GM23338 (cell line): ENCODE results near the gene CCNK. TPM values are rescaled to one million over a fixed set of nuclear protein-coding genes. Genes with fewer than 3 reads are reported as not detected.

Source experiments
- ATAC-seq: fragments of 200-7000 bp; cut with Tn5 transposase; 3 replicates; pipeline ENCODE4 v1.9.1; 2020
- DNase-seq: peaks from one replicate; pipeline ENCODE4 v3.0.0-alpha.2; 2015; ENCODE audit warnings: low spot score
- H2AFZ ChIP-seq: fragments of 200-600 bp; sonication (generic); 2 replicates; pipeline ENCODE4 v1.8.0; 2016; ENCODE audit warnings: antibody characterized with exemption, mild to moderate bottlenecking, moderate library complexity
- H3F3A ChIP-seq: fragments of 200-600 bp; sonication (generic); replicated peaks from 2 replicates; pipeline ENCODE4 v1.8.0; 2017; ENCODE audit warnings: antibody characterized with exemption, mixed run types, low read depth
- H3K27ac ChIP-seq: fragments of 200-600 bp; sonication (generic); 2 replicates; pipeline ENCODE4 v1.6.1; 2016; ENCODE audit warnings: low read depth
- H3K27me3 ChIP-seq: fragments of 200-600 bp; sonication (generic); 2 replicates; pipeline ENCODE4 v1.8.0; 2016; ENCODE audit warnings: mild to moderate bottlenecking, mixed run types, moderate library complexity; ENCODE audit not compliant: insufficient read depth
- H3K36me3 ChIP-seq: fragments of 200-600 bp; sonication (generic); 2 replicates; pipeline ENCODE4 v1.8.0; 2016; ENCODE audit warnings: mild to moderate bottlenecking; ENCODE audit not compliant: insufficient read depth
- H3K4me1 ChIP-seq: fragments of 200-600 bp; sonication (generic); 2 replicates; pipeline ENCODE4 v1.8.0; 2016; ENCODE audit warnings: mild to moderate bottlenecking, moderate library complexity; ENCODE audit not compliant: insufficient read depth
- H3K4me2 ChIP-seq: fragments of 200-600 bp; sonication (generic); 2 replicates; pipeline ENCODE4 v1.7.1; 2017; ENCODE audit warnings: mixed run types
- H3K4me3 ChIP-seq: fragments of 200-600 bp; sonication (generic); 2 replicates; pipeline ENCODE4 v1.6.1; 2016; ENCODE audit warnings: mixed run types
- H3K79me2 ChIP-seq: fragments of 200-600 bp; sonication (generic); replicated peaks from 2 replicates; pipeline ENCODE4 v1.8.0; 2017; ENCODE audit warnings: mild to moderate bottlenecking; ENCODE audit not compliant: insufficient read depth
- H3K9me2 ChIP-seq: fragments of 200-600 bp; sonication (generic); 2 replicates; pipeline ENCODE4 v1.8.0; 2017; ENCODE audit not compliant: insufficient read depth
- H4K20me1 ChIP-seq: fragments of 200-600 bp; sonication (generic); replicated peaks from 2 replicates; pipeline ENCODE4 v1.8.0; 2017; ENCODE audit warnings: mild to moderate bottlenecking; ENCODE audit not compliant: insufficient read depth
- H3K27ac Mint-ChIP-seq: 2 replicates; pipeline ENCODE4 v1.8.0; 2020; ENCODE audit warnings: inconsistent platforms, mild to moderate bottlenecking, moderate library complexity, mixed read lengths
- H3K27me3 Mint-ChIP-seq: 3 replicates; pipeline ENCODE4 v1.8.0; 2022; ENCODE audit warnings: low read depth, mild to moderate bottlenecking, moderate library complexity, mixed read lengths, inconsistent platforms; ENCODE audit not compliant: insufficient read depth, poor library complexity
- H3K36me3 Mint-ChIP-seq: 3 replicates; pipeline ENCODE4 v1.8.0; 2021; ENCODE audit warnings: low read depth, mild to moderate bottlenecking, inconsistent platforms, moderate library complexity, mixed read lengths
- H3K4me1 Mint-ChIP-seq: 3 replicates; pipeline ENCODE4 v1.8.0; 2020; ENCODE audit warnings: mild to moderate bottlenecking, inconsistent platforms, mixed read lengths
- H3K4me3 Mint-ChIP-seq: 3 replicates; pipeline ENCODE4 v1.8.0; 2021; ENCODE audit warnings: moderate library complexity, mild to moderate bottlenecking, inconsistent platforms, mixed read lengths
- H3K9me3 Mint-ChIP-seq: 3 replicates; pipeline ENCODE4 v1.8.0; 2020; ENCODE audit warnings: moderate library complexity, mild to moderate bottlenecking, inconsistent platforms, mixed read lengths
- CREB1 ChIP-seq: fragments of 250-450 bp; sonication (Bioruptor Pico); IDR thresholded peaks from 2 replicates; pipeline ENCODE4 v1.5.0; 2020; ENCODE audit warnings: low read depth, mild to moderate bottlenecking, moderate library complexity
- EZH2 ChIP-seq: fragments of 200-600 bp; sonication (generic); IDR thresholded peaks from one replicate; pipeline ENCODE4 v1.8.0; 2017; ENCODE audit warnings: antibody characterized with exemption, mild to moderate bottlenecking, low read depth; ENCODE audit not compliant: unreplicated experiment
- EZH2phosphoT487 ChIP-seq: fragments of 200-600 bp; sonication (generic); IDR thresholded peaks from one replicate; pipeline ENCODE4 v1.8.1; 2018; ENCODE audit warnings: antibody characterized with exemption; ENCODE audit not compliant: unreplicated experiment
- JUNB ChIP-seq: IDR thresholded peaks from one replicate; pipeline ENCODE4 v1.6.1; 2016; ENCODE audit warnings: antibody characterized with exemption; ENCODE audit not compliant: unreplicated experiment
- NANOG ChIP-seq: IDR thresholded peaks from 2 replicates; pipeline ENCODE4 v1.6.1; 2016; ENCODE audit warnings: antibody characterized with exemption, borderline replicate concordance
- POLR2AphosphoS5 ChIP-seq: IDR thresholded peaks from 2 replicates; pipeline ENCODE4 v1.6.1; 2016; ENCODE audit warnings: antibody characterized with exemption, low read depth
- REST ChIP-seq: IDR thresholded peaks from one replicate; pipeline ENCODE4 v1.6.1; 2018; ENCODE audit warnings: antibody characterized with exemption; ENCODE audit not compliant: unreplicated experiment
- ZNF114 ChIP-seq: fragments of 250-450 bp; sonication (Bioruptor Pico); IDR thresholded peaks from 2 replicates; pipeline ENCODE4 v1.5.0; 2020; ENCODE audit warnings: mild to moderate bottlenecking, moderate library complexity
- ZNF331 ChIP-seq: fragments of 250-450 bp; sonication (Bioruptor Pico); IDR thresholded peaks from 2 replicates; pipeline ENCODE4 v1.5.0; 2020; ENCODE audit warnings: low read depth, mild to moderate bottlenecking, moderate library complexity
- polyA plus RNA-seq: library from polyadenylated mRNA; unstranded; fragments of >200 nt; fragmentation: Nextera tagmentation; extraction: Ambion mirVana; gene quantifications from 2 replicates; pipeline ENCODE4 v1.2.1, GENCODE V29; 2016
- total RNA-seq: library from RNA; depleted of rRNA; stranded (reverse); fragments of >200 nt; shearing (Covaris generic); gene quantifications from 2 replicates; pipeline ENCODE4 v1.2.3, GENCODE V29; 2014
- TF ChIP-seq, protein P1 (sequence below), 2 experiments: fragments of 200-600 bp in 1 of 2; sonication (generic) in 1 of 2; conservative IDR thresholded peaks; 2 replicates each; pipeline versions ENCODE4 v1.5.1 to v1.6.1; 2016 to 2017; ENCODE audit warnings: antibody characterized with exemption in 2 of 2, low read depth in 2 of 2, mild to moderate bottlenecking in 2 of 2, moderate library complexity in 1 of 2

The CCNK gene
- total and polyA plus RNA-seq, 2 experiments from 2014 or later: 54.0 to 60.6 TPM

DNA sequence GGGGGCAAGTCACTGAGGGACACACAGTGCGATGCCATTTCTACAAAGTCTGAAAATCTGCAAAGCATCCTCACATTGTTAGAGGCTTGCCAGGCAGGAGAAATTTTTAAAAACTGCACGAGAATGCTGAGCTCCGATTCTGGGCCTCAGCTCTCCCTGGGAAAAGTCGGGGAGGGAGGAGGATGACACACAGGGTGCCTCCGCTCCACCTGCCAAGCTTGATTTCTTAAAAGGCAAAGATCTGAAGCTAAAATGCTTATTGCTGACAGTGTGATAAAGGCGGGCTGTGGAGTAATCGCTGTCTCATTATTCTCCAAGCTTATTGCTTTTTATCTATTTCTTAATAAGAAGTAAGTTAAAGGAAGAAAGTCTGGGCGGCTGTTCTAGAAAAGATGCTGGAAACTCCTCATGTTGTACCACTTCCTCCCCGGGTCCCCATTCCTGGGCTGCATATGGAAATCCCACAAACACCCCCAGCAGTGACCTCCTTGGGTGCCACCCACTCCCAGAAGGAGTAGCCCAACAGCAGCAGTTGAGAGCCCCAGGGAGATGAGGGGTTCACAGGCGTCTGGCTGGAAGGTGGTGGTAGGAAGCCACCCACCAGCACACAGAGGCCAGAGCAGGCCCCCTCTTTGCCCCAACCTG lies 67.8 kb downstream of the CCNK start (continued):
- TF ChIP-seq REST (no peak), EZH2phosphoT487 (no peak), EZH2 (no peak), ZNF331 (CRISPR knock-in tag) (no peak), POLR2AphosphoS5 (no peak), ZNF114 (CRISPR knock-in tag) (no peak), NANOG (no peak), JUNB (no peak), CREB1 (CRISPR knock-in tag) (no peak)

- Histone ChIP-seq H4K20me1 (peaks cover 27% of the 10 kb centered on the region), H3K4me1 (peaks cover 29% of the 10 kb centered on the region), H3K4me2 (no peak overlapping the region), H3K27me3 (no peaks in the 10 kb centered on the region), H3K27ac (no peak overlapping the region), H3K79me2 (peaks cover 54% of the 10 kb centered on the region), H3K4me3 (no peak overlapping the region), H2AFZ (no peak overlapping the region), H3F3A (no peaks in the 10 kb centered on the region), H3K9me2 (no peaks in the 10 kb centered on the region), H3K36me3 (no peaks in the 10 kb centered on the region)
- Mint-ChIP-seq H3K27me3 (peaks cover 13% of the 10 kb centered on the region), H3K27ac (no peak overlapping the region), H3K4me3 (no peak overlapping the region), H3K9me3 (no peaks in the 10 kb centered on the region), H3K36me3 (no peaks in the 10 kb centered on the region), H3K4me1 (peaks cover 58% of the 10 kb centered on the region)
- DNase-seq: no peak
- ATAC-seq: no peak
- TF ChIP-seq EZH2phosphoT487 (no peak), CREB1 (CRISPR knock-in tag) (no peak), EZH2 (no peak), NANOG (no peak), ZNF114 (CRISPR knock-in tag) (no peak), REST (no peak), ZNF331 (CRISPR knock-in tag) (no peak)
- TF ChIP-seq, protein P1, sequence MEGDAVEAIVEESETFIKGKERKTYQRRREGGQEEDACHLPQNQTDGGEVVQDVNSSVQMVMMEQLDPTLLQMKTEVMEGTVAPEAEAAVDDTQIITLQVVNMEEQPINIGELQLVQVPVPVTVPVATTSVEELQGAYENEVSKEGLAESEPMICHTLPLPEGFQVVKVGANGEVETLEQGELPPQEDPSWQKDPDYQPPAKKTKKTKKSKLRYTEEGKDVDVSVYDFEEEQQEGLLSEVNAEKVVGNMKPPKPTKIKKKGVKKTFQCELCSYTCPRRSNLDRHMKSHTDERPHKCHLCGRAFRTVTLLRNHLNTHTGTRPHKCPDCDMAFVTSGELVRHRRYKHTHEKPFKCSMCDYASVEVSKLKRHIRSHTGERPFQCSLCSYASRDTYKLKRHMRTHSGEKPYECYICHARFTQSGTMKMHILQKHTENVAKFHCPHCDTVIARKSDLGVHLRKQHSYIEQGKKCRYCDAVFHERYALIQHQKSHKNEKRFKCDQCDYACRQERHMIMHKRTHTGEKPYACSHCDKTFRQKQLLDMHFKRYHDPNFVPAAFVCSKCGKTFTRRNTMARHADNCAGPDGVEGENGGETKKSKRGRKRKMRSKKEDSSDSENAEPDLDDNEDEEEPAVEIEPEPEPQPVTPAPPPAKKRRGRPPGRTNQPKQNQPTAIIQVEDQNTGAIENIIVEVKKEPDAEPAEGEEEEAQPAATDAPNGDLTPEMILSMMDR (conservative IDR thresholded peaks at IDR 0.05; ENCODE audit: low read depth in 2 of 2): no peak
These were observed 68.5 kb downstream of the CCNK start for GRCh38 chr14:99549684-99550083.
